HT-29 (cell line): ENCODE measurements around the gene ITM2C. TPM values are rescaled to one million over a fixed set of nuclear protein-coding genes. Genes with fewer than 3 reads are reported as not detected.
A peak's percentile ranks its signal among the peaks of the same experiment; 100 is the strongest.

Source experiments
- DNase-seq: peaks from one replicate; pipeline ENCODE4 v3.0.0-alpha.2; 2015; ENCODE audit warnings: low spot score
- total RNA-seq: library from RNA; depleted of rRNA; stranded (reverse); fragments of >200 nt; shearing (Covaris generic); gene quantifications from 2 replicates; pipeline ENCODE4 v1.2.3, GENCODE V29; 2014; rRNA removed

The ITM2C gene, protein sequence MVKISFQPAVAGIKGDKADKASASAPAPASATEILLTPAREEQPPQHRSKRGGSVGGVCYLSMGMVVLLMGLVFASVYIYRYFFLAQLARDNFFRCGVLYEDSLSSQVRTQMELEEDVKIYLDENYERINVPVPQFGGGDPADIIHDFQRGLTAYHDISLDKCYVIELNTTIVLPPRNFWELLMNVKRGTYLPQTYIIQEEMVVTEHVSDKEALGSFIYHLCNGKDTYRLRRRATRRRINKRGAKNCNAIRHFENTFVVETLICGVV
- total RNA-seq: 79.9 and 87.1 TPM in 2 replicates

DNA sequence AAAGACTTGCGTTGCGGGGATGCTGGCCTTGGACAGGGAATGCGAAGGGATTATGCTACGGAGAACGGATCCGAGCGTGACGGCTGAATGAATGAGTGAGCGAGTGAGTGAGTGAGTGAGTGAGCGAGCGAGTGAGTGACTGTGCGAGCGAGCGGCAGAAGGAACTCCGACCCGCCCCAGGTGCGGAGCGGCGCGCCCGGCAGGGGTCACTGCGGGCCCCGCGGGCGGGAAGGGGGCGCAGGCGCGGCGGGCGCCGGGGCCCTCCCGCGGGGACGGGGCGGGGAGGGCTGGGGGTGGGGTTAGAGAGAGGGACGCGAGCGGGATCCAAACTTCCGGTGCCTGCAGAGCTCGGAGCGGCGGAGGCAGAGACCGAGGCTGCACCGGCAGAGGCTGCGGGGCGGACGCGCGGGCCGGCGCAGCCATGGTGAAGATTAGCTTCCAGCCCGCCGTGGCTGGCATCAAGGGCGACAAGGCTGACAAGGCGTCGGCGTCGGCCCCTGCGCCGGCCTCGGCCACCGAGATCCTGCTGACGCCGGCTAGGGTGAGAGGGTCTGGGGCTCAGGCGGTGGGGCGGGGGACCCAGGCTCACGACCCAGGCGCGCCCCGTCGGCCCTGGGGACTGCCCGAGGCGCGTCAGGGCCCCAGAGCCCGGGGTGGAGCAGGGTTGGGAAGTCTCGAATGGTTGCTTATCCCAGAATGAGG lies at the start of gene ITM2C:
ITM2C (plus strand) TSS at position 338 of the 702 bp plus-strand sequence; CDS start at position 422, 84 bp downstream.
- DNase-seq: peak; percentile 61

DNA sequence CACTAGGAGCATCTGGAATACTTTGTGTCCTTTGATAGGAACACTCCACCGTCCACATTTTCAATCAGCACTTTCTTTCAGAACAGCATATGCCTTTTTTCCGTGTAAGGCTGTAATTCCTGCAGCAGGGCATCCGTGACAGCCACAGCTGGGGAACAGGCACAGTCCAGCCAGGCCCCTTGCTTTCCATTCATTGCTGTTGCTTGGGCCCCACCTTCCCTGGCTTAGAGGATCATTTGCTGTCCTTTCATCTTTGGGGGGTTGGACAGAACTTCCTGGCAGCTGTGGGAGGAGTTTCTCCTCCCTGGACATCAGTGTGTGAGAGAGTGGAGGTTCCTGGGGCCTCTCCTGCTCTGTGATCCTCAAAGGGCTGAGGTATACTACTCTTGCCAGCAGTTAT lies 49.7 kb upstream of the ITM2C start:
- no peak for DNase-seq

DNA sequence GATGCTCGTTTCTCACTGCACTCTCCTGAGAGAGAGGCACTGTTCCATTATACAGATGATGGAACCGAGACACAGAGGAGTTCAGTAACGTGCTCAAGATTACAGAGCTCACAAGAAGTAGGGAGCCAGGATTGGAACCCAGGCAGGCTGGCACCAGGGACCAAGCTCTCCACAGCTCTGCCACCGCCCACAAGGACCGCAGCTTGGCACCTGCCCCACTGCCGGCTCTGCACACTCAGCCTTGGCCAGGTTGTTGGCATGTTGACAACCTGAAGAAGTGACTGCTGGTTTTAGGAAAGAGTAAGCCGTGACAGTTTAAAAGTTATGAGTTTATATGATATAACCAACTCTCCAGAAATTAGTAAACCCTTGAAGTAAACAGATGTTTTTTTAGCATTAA lies 48.0 kb upstream of the ITM2C start:
- DNase-seq: no peak

DNA sequence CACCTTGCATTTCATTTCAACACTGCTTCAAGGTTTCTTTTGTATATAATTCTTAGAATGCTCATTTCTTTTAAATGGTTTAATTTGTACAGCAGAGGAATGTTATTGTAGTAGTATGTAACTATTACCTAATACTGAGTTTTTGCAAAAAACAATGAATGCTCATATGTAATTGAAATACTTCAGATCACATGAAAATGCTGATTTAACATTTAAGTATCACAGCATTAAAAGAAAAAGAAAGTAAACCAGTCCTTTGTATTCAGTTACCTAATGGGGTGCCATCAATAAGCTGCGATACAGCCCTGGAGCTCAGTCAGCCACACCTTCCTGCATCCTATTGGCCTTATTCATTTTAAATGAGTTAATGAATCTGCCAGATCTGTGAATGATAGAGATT lies 45.3 kb upstream of the ITM2C start:
- DNase-seq: no peak

DNA sequence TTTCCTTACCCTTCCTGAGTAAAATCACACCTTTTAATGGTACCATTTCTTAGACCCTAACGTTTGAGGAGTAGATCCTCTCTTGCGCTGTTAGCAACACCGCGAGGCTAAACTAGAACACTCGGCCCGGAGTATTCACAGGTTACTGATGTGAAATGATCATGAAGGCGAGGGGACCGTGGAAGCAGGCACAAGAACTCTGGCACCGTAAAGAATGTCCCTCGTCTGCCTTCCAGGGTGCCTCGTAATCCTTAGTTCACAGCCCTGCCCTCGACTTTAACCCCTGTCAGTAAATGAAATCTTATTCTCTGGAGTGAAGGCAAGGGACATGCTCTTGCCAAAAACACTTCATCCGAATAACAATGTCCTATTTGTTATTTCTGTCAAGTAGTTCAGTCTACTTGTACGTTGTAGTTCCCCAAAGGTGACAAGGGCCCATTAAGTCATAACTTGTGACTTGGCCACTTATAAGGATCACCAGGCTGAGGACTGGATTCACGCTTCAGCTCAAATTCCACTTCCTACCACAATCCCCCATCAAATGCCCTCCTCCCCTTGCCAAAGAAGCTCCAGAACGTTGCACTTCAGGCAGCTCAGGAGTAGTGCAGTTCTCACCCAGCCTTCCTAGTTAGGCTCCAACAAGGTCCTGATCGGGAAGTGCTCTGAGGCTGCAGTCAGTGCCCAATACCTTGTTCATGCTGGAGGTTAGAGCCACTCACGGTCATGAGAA lies 43.3 kb upstream of the ITM2C start:
- DNase-seq: no peak

DNA sequence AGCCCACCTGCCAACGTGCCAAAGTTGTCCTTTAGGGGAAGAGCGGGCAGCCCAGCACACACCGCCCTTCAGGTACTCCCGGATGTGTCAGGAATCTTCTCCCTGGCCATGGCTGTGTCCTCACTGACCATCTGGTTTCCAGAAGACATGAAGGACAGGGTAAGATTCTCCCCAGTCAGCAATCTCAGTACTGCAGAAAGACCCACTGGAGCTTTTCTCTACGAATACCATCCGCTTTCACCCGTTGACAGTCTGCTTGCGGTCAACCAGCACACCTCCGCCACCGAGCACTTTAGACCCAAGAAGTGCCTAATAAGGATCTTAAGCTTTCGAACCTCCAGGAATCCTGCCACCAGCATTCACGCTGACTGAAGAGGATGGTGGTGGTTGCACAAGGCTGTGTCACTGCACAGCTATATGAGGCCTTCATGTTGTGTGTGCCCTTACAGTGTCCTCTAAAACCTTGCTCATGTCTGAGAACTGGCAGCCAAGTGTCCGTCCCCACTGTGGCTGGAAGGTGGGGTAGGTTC lies 42.7 kb upstream of the ITM2C start:
- DNase-seq: no peak

DNA sequence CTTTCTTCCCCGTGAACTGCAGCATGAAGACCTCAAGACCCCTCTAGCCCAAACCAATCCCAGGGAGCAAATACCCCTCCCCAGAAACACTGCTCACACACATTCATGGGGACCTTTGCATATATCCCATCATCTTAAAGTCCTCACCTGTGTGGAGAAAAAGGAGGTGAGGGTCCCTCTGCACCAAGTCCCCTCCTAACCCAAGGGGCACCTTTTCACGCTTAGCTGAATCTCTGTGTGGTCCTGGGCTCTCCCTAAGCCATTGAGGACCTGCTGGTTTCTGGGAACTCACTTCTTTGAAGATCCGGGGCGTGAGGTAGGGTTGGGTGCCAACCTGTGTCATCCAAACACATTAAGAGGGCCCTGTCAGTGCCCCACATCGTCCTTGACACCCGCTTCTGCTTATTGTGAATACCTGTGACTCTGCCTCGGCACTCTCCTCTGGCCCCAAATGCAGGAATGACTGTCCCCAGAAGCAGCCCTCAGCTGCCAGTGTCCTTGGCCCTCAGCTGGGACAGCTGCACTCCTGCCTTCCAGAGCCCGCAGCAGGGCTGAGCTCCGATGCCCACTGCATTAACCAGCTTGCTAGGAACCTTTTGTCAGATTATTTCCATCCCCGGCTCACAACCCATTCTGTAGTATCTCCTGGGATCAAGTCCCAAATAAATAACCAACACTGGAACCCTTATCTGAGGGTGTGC lies 41.3 kb upstream of the ITM2C start:
- DNase-seq: peak; percentile 9

DNA sequence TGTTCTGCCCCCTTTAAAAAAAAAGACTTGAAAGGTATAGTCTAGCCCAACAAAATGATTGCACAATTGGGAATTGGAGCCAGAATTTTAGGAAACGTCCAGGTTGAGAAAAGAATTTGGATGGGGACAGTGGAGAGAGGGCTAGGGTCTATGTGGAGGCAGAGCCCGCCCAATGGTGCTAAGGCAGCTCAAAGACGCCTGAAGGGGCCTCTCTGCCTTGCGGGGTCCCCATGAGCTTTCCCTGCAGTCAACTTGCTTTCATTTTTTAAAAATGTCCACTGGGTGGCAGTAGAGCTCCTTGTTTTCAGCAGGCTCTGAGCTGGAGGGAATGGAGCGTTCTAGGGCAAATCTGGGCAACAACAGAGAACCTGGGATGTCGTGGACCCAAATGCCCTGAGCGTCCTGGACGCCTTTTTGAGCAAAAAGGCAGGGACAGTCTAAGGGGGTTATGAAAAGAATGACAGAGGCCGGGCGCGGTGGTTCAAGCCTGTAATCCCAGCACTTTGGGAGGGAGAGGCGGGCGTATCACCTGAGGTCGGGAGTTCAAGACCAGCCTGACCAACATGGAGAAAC lies 40.2 kb upstream of the ITM2C start:
- peak; percentile 81 for DNase-seq

DNA sequence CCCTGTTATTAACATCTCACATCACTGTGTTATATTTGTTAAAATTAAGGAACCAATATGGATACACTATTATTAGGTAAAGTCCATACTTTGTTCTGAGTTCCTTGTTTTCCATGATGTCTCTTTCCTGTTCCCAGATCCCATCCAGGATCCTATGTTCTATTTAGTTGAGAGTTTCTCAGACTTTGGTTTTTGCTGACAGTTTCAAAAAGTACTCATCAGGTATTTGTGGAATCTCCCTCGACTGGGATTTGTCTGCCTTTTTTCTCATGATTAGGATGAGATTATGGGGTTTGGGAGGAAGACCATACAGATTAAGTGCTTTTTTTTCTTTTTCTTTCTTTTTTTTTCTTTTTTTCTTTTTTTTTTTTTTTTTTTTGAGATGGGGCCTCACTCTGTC lies 39.4 kb upstream of the ITM2C start:
- DNase-seq: no peak

DNA sequence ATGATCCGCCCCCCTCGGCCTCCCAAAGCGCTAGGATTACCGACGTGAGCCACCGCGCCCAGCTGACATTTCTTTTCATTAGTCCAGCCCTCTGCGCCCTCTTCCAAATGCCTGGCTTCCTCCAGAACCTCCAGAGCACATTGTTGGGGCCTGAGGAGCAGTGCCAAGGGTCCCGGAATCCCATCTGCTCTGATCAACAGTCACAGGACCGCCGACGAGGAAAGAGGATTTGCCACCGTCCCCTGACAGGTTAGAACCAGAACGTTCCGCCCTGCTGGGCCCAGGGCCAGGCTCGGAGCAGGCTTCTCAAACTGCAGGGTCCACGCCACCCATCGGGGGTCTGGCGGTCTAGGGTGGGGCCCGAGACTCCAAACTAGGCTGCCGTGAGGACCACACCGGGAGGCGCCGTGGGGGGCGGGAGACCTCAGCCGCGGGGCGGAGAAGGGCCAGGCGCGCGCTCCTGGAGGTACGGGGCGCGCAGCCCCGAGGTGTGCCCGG lies 36.9 kb upstream of the ITM2C start:
- DNase-seq: no peak

DNA sequence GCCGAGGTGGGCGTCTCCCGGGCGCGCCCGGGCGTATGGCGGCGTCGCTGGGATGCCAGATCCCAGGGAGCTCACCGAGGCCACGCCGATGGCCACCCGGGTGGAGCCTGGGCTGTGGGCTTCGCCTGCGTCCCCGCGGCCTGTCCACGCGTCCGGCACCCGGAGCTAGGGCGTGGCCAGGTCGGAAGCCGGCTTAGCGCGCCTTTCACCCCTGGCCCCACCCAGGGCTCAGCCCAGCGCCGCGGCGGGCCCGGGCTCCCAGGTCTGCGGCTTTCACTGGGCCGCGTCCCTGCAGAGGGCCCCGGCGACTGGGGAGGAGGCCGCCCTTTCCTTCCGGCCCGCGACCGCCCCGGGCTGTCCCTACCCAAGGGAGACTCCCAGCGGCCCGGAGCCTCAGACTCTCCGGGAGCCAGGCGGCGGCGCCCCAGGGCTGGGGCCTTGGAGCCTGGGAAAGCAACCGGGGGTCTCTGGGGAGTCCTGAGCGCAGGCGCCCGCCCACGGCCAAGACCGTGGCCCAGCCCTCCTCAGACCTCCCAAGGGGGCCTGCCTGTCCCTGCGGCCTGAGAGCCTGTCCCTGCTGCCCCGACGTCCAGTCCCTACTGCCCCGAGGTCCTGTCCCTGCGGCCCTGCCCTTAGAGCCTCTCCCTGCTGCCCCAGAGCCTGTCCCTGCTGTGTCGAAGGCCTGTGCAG lies 36.3 kb upstream of the ITM2C start:
- no peak for DNase-seq

DNA sequence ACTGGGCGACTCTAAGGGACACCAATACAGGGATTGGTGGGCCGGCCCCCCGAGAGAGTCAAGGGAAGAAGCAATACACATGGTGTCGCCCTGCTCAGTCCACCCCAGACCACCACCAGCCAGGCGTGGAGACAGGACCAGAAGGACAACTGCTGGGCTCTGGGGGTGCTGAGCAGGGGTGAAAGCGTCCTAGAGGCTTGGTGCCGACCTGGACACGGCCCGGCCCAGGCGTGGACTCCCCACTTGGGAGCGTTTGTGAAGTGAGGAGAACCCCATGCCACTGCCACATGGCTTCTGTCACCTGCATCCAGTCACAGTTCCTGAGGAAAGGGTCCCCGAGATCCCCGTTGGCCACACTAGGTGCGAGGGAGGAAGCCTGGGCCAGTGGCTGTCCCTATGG lies 35.4 kb upstream of the ITM2C start:
- no peak for DNase-seq

DNA sequence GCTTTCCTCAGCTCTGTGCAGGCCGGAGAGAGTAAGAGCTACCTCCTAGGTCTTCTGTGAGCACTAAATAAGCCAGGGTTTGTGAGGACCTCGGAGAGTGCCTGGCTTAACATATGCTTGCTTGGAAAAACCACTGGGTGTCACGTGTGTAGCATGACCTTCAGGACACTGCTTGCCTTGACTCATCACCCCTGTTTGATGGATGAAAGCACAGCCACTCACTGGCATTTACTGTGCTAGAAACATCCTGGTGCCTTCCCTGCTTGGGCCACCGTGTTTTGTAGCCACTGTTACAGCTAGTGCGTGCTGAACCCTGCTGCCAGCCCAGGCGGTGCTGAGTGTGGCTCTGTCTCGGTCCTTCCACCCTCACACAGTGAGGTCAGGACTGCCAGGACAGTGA lies 34.8 kb upstream of the ITM2C start:
- DNase-seq: no peak

DNA sequence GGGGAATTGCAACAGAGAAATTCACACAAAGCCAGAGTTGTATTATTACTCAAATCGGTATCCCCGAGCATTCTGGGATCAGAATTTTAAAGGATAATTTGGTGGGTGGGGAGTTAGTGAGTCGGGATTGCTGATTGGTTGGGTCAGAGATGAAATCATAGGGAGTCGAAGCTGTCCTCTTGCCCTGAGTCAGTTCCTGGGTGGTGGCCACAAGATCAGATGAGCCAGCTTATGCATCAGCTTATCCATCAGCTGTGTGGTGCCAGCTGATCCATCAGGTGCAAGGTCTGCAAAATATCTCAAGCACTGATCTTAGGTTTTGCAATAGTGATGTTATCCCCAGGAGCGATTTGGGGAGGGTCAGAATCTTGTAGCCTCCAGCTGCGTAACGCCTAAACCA lies 34.3 kb upstream of the ITM2C start:
- no peak for DNase-seq

DNA sequence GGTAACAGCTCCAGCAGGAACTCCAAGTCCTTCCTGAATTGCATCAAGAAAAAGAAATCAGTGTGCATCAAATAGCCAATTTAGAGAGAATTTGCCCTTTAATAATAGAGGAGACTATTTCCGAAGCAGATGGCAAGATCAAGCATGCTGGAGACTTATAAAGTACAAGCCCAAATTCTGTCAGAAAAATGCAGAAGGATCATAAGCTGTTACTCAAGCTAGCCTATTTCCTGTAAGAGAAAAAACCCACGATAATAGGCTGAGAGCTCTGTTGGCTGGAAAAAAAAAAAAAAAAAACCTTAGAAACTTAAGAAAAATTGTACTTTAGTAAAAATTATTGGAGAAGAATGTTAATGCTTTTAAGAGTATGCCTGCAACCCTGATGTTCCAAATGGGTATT lies 24.4 kb upstream of the ITM2C start:
- DNase-seq: no peak

DNA sequence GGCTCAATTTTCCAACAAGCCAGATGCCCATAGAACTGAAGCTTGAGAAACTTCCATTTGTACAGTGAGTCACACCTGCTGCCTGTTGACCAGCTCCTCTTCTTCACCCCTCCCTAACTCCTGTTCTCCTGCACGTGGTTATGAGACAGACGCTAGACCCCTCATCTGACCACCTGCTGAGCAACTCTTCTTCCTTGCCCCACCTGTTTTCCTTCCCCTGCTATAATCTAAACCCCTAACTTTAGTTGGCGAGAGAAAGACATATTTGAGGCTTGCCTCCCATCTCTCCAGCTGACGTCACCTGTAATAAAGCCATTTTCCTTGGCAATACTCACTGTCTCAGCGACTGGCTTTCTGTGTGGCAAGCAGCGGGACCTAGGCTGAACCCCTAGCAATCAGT lies 22.3 kb upstream of the ITM2C start:
- DNase-seq: no peak

DNA sequence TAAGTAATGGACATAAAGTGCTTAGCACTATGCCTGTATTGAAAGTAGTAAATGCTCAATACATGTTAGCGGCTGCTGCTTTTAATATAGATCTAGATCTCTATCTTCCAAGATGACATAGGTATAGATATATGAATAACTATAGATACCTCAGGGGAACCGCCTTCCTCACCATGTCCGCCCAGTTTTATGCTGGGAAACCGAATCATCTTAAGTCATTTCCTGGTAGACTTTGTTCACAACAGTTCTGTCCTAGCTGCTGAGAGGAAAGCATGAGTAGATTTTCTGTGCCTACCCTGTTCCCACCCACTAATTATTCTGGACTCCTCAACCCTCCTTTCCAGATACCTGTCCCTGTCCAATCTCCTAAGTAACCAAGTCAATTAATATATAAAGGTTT lies 21.6 kb upstream of the ITM2C start:
- no peak for DNase-seq

DNA sequence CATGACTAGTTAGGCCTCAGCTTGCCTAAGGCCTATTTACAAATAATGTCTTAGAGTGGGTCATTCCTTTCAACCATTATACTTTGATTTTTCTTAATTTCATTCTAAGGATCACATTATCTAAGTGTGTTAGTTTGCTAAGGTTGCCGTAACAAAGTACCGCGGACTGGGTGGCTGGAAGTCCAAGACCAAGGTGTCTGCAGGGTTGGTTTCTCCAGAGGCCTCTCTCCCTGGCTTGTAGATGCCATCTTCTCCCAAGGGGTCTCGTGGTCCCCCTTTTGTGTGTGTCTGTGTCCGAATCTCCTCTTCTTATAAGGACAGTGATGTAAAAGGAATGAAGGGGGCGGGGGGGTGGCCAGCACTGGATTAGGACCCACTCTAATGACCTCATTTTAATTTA lies 18.4 kb upstream of the ITM2C start:
- no peak for DNase-seq

DNA sequence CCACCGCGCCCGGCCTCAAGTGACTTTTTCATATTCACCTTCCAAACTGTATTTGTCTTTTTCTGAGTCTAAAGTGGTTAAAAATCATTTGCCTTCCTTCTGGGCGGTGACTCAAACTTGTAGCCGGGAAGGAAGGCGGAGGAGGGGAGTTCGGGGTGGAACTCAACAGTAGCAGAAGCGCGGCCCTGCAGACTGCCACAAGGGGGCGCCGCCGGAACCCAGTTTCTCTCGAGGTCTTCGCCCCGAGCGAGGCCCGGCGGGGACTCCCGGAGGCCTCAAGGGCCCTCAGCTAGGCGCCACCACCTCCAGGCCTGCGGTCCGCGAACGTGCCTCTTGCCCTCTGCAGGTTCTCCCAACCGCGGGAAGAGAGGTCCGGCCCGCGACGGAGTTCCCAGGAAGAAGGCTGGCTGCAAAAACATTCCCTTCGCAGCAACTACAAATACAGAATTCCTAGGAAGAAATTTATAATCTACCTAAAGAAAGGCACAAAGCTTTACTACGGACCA lies 16.8 kb upstream of the ITM2C start:
- DNase-seq: peak; percentile 80

DNA sequence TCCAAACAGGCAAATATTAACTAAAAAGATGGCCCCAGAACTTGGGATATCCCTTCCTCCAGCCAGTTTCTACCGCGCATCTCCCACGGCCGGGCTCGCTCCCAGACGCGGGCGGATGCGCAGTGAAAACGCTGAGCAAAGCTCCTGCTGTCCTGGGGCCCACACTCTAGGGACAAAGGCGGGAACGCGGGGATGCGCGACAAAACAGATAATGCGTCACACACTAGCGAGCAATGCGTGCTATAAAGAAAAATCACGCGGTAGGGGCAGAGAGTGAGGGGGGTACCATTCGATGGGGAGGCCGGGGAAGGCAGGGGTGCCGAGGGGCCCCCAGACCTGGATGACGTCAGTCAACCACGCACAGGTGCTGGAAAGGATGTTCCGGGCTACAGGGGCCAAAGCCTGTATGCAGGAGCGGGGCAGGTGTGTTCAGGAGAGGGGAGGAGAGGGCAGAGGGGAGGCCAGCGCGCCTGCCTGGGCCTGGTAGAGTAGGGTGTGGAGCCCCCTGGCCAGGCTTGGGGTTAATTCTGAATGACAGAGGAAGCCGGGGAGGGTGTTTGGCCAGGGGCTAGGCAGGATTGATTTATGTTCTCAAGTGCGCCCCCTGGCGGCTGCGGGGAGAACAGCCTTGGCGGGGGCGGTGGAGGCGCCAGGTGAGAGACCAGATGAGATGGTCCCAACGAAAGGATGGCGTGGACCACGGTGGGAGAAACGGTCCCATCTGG lies 14.9 kb upstream of the ITM2C start:
- peak; percentile 57 for DNase-seq
